Measurements from ENCODE around the gene KIF26A. TPM values are rescaled to one million over a fixed set of nuclear protein-coding genes. Genes with fewer than 3 reads are reported as not detected.
A peak's percentile ranks its signal among the peaks of the same experiment; 100 is the strongest.

Gene KIF26A
- total RNA-seq, 6 donors from 2014 or later: 1.8 to 7.3 (median 3.5) TPM

- Histone ChIP-seq H3K27me3 (no peaks in the 10 kb centered on the region), H3K27ac (no peak overlapping the region), H3K4me3 (no peak overlapping the region), H3K4me1 (no peaks in the 10 kb centered on the region), H3K9me3 (no peaks in the 10 kb centered on the region), H3K36me3 (no peaks in the 10 kb centered on the region)
- 63 to 69% methylated on average over 7 of the region's 7 CpGs for WGBS, 2 donors
- DNase-seq: no peak
- no peak for ATAC-seq (ENCODE audit: low FRiP score in 2 of 2)
- no peak for TF ChIP-seq POLR2A (IDR thresholded peaks at IDR 0.05)
- TF ChIP-seq CTCF (IDR thresholded peaks at IDR 0.05): no peak
- no peak for TF ChIP-seq POLR2AphosphoS5 (IDR thresholded peaks at IDR 0.05)
- TF ChIP-seq EP300 (IDR thresholded peaks at IDR 0.05): no peak
Observed at GRCh38 chr14:104214431-104215218, 76.2 kb downstream of the KIF26A start.

- H3K4me3 ChIP-seq: no peak overlapping the region
- no peaks in the 10 kb centered on the region for H3K9me3 ChIP-seq
- no peaks in the 10 kb centered on the region for H3K27me3 ChIP-seq
- DNase-seq: peak in 1 of 2 donors; percentile 44
- WGBS, 2 donors: 83 to 92% methylated on average over 15 to 21 of the region's 21 CpGs
- no peaks in the 10 kb centered on the region for H3K36me3 ChIP-seq
- TF ChIP-seq EP300 (IDR thresholded peaks at IDR 0.05) (no peak), POLR2AphosphoS5 (IDR thresholded peaks at IDR 0.05) (no peak), CTCF (IDR thresholded peaks at IDR 0.05) (no peak), POLR2A (IDR thresholded peaks at IDR 0.05) (no peak)
- no peak for ATAC-seq (ENCODE audit: low FRiP score in 2 of 2)
- no peak overlapping the region for H3K27ac ChIP-seq
- H3K4me1 ChIP-seq: no peaks in the 10 kb centered on the region
Observed at GRCh38 chr14:104215706-104216334, 77.4 kb downstream of the KIF26A start.

- peak in 1 of 2 donors; percentile 52 for DNase-seq
Observed at GRCh38 chr14:104216457-104216856, 78.1 kb downstream of the KIF26A start.

GRCh38 chr14:104217486-104218360 lies 79.3 kb downstream of the KIF26A start:
- ATAC-seq (ENCODE audit: low FRiP score in 2 of 2) (no peak), DNase-seq (peak in 1 of 2 donors; percentile 61)
- Histone ChIP-seq H3K27me3 (no peaks in the 10 kb centered on the region), H3K9me3 (no peaks in the 10 kb centered on the region), H3K27ac (no peak overlapping the region), H3K4me1 (peaks cover 0 to under 1% (median 0%) of the 10 kb centered on the region in 4 donors), H3K36me3 (no peaks in the 10 kb centered on the region), H3K4me3 (no peak overlapping the region)
- WGBS, 2 donors: 81 to 88% methylated on average over 7 to 18 of the region's 21 CpGs
- TF ChIP-seq POLR2A (IDR thresholded peaks at IDR 0.05): no peak

More at GRCh38 chr14:104216457-104216856, 78.1 kb downstream of the KIF26A start:
- H3K36me3 ChIP-seq: no peaks in the 10 kb centered on the region
- no peaks in the 10 kb centered on the region for H3K4me1 ChIP-seq
- WGBS, 2 donors: 85 to 87% methylated on average over 10 to 14 of the region's 14 CpGs
- H3K27ac ChIP-seq: no peak overlapping the region
- no peak for TF ChIP-seq EP300 (IDR thresholded peaks at IDR 0.05)
- TF ChIP-seq POLR2AphosphoS5 (IDR thresholded peaks at IDR 0.05): no peak
- TF ChIP-seq CTCF (IDR thresholded peaks at IDR 0.05): no peak
- TF ChIP-seq POLR2A (IDR thresholded peaks at IDR 0.05): no peak
- H3K27me3 ChIP-seq: no peaks in the 10 kb centered on the region
- H3K9me3 ChIP-seq: no peaks in the 10 kb centered on the region
- H3K4me3 ChIP-seq: no peak overlapping the region
- ATAC-seq (ENCODE audit: low FRiP score in 2 of 2): no peak
